Loucy (cell line): ENCODE measurements around the gene SNU13.

Experiments
- EZH2phosphoT487 ChIP-seq: fragments of 200-600 bp; IDR thresholded peaks from 2 replicates; pipeline ENCODE4 v1.6.1; 2018; ENCODE audit warnings: antibody characterized with exemption, mild to moderate bottlenecking, moderate library complexity, borderline replicate concordance
- TF ChIP-seq, protein P1 (sequence below): fragments of 200-600 bp; sonication (generic); conservative IDR thresholded peaks from 2 replicates; pipeline ENCODE4 v1.5.1; 2014; ENCODE audit warnings: mild to moderate bottlenecking, antibody characterized with exemption, low read length

DNA sequence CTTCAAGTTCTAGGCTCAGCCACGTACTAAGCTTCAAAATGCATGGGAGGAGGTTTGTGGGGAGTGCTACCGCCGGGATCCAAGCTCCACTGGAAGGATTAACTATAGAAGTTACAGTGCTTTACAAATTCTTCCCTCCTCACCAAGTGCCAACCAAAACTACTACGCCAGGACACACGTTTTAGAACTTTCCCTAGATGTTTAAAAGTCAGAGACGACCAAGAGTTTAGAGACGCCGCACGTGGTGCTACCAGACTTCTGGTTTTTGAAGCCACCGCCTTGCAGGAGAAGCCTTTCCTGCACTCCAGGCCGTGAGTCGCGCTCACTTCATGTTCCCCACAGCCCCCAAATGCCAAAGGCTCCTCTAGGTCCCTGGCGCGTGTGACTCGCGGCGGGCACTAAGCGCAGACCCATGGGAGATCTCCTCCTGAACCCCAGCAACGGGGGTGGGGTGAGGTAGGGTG is 734 bp downstream of the SNU13 start:
- TF ChIP-seq, protein P1, sequence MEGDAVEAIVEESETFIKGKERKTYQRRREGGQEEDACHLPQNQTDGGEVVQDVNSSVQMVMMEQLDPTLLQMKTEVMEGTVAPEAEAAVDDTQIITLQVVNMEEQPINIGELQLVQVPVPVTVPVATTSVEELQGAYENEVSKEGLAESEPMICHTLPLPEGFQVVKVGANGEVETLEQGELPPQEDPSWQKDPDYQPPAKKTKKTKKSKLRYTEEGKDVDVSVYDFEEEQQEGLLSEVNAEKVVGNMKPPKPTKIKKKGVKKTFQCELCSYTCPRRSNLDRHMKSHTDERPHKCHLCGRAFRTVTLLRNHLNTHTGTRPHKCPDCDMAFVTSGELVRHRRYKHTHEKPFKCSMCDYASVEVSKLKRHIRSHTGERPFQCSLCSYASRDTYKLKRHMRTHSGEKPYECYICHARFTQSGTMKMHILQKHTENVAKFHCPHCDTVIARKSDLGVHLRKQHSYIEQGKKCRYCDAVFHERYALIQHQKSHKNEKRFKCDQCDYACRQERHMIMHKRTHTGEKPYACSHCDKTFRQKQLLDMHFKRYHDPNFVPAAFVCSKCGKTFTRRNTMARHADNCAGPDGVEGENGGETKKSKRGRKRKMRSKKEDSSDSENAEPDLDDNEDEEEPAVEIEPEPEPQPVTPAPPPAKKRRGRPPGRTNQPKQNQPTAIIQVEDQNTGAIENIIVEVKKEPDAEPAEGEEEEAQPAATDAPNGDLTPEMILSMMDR, result no peak
- TF ChIP-seq EZH2phosphoT487, result no peak
